Measurements from ENCODE around the gene INVS.
"Not testable (repeated sequence)": the region's sequence is repeated elsewhere in the genome, so short reads cannot be mapped to it uniquely, and the experiment has no call there.

The INVS gene

DNA sequence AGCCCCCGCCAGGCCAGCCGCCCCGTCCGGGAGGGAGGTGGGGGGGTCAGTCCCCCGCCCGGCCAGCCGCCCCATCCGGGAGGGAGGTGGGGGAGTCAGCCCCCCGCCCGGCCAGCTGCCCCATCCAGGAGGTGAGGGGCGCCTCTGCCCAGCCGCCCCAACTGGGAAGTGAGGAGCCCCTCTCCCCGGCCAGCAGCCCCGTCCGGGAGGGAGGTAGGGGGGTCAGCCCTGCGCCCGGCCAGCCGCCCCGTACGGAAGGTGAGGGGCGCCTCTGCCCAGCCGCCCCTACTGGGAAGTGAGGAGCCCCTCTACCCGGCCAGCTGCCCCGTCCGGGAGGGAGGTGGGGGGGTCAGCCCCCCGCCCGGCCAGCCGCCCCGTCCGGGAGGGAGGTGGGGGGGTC, 31.1 kb upstream of the INVS start:
- peaks cover 15% of the 10 kb centered on the region for H3K4me1 ChIP-seq (ENCODE audit: control insufficient read depth, low read depth, low read length)
- not testable (repeated sequence) for H3K4me3 ChIP-seq (ENCODE audit: low read length); H3K9me3 ChIP-seq (ENCODE audit: control insufficient read depth, low read depth, low read length)

GRCh38 chr9:100069068-100069467, 30.0 kb upstream of the INVS start:
- not testable (repeated sequence) for H3K4me3 ChIP-seq (ENCODE audit: low read length); H3K27me3 ChIP-seq (ENCODE audit: control insufficient read depth, insufficient read depth, low read length); H3K27ac ChIP-seq (ENCODE audit: low read length); H3K4me1 ChIP-seq (ENCODE audit: control insufficient read depth, low read depth, low read length); H3K9ac ChIP-seq (ENCODE audit: low read length); H3K36me3 ChIP-seq (ENCODE audit: control insufficient read depth, low read depth, low read length); H3K9me3 ChIP-seq (ENCODE audit: control insufficient read depth, low read depth, low read length)

More for the DNA sequence above, 31.1 kb upstream of the INVS start:
- not testable (repeated sequence) for H3K27me3 ChIP-seq (ENCODE audit: control insufficient read depth, insufficient read depth, low read length); H3K27ac ChIP-seq (ENCODE audit: low read length); H3K36me3 ChIP-seq (ENCODE audit: control insufficient read depth, low read depth, low read length); H3K9ac ChIP-seq (ENCODE audit: low read length)

DNA sequence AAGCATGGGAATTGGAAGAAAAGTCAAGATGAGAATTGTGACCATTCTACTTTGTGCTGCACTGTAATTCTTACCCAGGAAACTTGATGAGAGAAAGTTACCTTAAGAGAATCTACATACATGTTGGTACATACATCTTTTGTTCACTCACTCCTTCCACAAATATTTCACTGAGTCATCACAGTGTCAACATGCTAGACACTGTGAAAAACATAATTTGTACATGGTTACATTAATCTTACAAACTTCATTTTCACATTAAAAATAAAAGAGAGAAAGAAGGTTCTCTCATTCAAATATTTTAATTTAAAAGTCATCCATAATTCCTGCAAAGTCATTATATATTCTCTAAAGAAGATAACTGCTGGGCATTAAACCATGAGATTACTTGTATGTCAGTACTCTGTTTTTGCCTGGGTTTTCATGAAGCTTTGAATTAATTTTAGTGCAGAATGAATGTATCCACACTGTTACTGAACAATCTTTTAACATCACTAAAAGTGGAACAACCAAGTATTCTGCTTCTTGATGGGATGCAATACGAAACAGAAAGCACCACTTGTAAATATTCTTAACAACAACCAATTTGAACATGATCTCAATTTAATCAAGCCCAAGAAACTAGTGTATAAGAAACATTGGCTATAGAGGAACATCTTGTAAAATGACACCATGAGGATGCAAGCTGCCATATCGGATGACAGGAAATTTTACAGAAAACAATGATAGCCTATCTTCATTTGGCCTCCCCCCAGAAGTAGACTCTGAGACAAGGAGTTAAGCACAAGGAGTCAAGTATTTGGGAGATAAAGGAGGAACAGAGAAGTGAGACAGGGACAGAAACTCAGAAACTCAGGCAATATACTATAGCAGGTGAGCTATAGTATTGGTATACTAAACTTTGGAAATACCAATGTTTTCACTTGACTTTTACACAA, 28.7 kb upstream of the INVS start:
- H3K4me1 ChIP-seq (ENCODE audit: control insufficient read depth, low read depth, low read length) = no peaks in the 10 kb centered on the region
- no peaks in the 10 kb centered on the region for H3K27me3 ChIP-seq (ENCODE audit: control insufficient read depth, insufficient read depth, low read length)
- H3K36me3 ChIP-seq (ENCODE audit: control insufficient read depth, low read depth, low read length) = no peaks in the 10 kb centered on the region
- no peak overlapping the region for H3K9ac ChIP-seq (ENCODE audit: low read length)
- no peak overlapping the region for H3K27ac ChIP-seq (ENCODE audit: low read length)
- H3K9me3 ChIP-seq (ENCODE audit: control insufficient read depth, low read depth, low read length) = no peaks in the 10 kb centered on the region
- H3K4me3 ChIP-seq (ENCODE audit: low read length) = no peak overlapping the region

GRCh38 chr9:100071271-100071670, 27.8 kb upstream of the INVS start:
- H3K4me1 ChIP-seq (ENCODE audit: control insufficient read depth, low read depth, low read length) = no peaks in the 10 kb centered on the region
- no peak overlapping the region for H3K9ac ChIP-seq (ENCODE audit: low read length)
- no peak overlapping the region for H3K27ac ChIP-seq (ENCODE audit: low read length)
- no peaks in the 10 kb centered on the region for H3K9me3 ChIP-seq (ENCODE audit: control insufficient read depth, low read depth, low read length)
- no peaks in the 10 kb centered on the region for H3K36me3 ChIP-seq (ENCODE audit: control insufficient read depth, low read depth, low read length)
- H3K27me3 ChIP-seq (ENCODE audit: control insufficient read depth, insufficient read depth, low read length) = no peaks in the 10 kb centered on the region
- no peak overlapping the region for H3K4me3 ChIP-seq (ENCODE audit: low read length)

GRCh38 chr9:100072805-100073204, 26.2 kb upstream of the INVS start:
- no peaks in the 10 kb centered on the region for H3K36me3 ChIP-seq (ENCODE audit: control insufficient read depth, low read depth, low read length)
- H3K9ac ChIP-seq (ENCODE audit: low read length) = no peak overlapping the region
- H3K27ac ChIP-seq (ENCODE audit: low read length) = no peak overlapping the region
- no peaks in the 10 kb centered on the region for H3K9me3 ChIP-seq (ENCODE audit: control insufficient read depth, low read depth, low read length)
- no peak overlapping the region for H3K4me3 ChIP-seq (ENCODE audit: low read length)
- H3K4me1 ChIP-seq (ENCODE audit: control insufficient read depth, low read depth, low read length) = no peaks in the 10 kb centered on the region
- H3K27me3 ChIP-seq (ENCODE audit: control insufficient read depth, insufficient read depth, low read length) = no peaks in the 10 kb centered on the region

GRCh38 chr9:100074093-100074492, 24.9 kb upstream of the INVS start:
- Histone ChIP-seq H3K27ac (ENCODE audit: low read length) (no peak overlapping the region), H3K9me3 (ENCODE audit: control insufficient read depth, low read depth, low read length) (no peaks in the 10 kb centered on the region), H3K36me3 (ENCODE audit: control insufficient read depth, low read depth, low read length) (no peaks in the 10 kb centered on the region), H3K9ac (ENCODE audit: low read length) (no peak overlapping the region), H3K4me3 (ENCODE audit: low read length) (no peak overlapping the region), H3K4me1 (ENCODE audit: control insufficient read depth, low read depth, low read length) (no peaks in the 10 kb centered on the region), H3K27me3 (ENCODE audit: control insufficient read depth, insufficient read depth, low read length) (no peaks in the 10 kb centered on the region)

DNA sequence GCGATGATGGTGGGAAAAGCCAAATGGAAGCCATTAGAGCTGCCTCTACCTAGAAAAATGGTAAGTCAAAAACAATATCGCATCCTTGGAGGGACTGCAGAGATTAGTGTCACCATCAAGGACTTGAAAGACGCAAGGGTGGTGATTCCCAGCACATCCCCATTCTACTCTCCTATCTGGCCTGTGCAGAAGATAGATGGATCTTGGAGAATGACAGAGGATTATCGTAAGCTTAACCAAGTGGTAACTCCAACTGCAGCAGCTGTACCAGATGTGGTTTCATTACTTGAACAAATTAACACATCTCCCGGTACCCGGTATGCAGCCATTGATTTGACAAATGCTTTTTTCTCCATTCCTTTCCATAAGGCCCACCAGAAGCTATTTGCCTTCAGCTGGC, 24.1 kb upstream of the INVS start:
- Histone ChIP-seq H3K9me3 (ENCODE audit: control insufficient read depth, low read depth, low read length) (no peaks in the 10 kb centered on the region), H3K4me3 (ENCODE audit: low read length) (no peak overlapping the region), H3K36me3 (ENCODE audit: control insufficient read depth, low read depth, low read length) (no peaks in the 10 kb centered on the region), H3K27me3 (ENCODE audit: control insufficient read depth, insufficient read depth, low read length) (no peaks in the 10 kb centered on the region), H3K27ac (ENCODE audit: low read length) (no peak overlapping the region), H3K9ac (ENCODE audit: low read length) (no peak overlapping the region), H3K4me1 (ENCODE audit: control insufficient read depth, low read depth, low read length) (no peaks in the 10 kb centered on the region)

GRCh38 chr9:100076256-100076655, 22.8 kb upstream of the INVS start:
- H3K9ac ChIP-seq (ENCODE audit: low read length); H3K4me3 ChIP-seq (ENCODE audit: low read length); H3K27me3 ChIP-seq (ENCODE audit: control insufficient read depth, insufficient read depth, low read length); H3K27ac ChIP-seq (ENCODE audit: low read length); H3K36me3 ChIP-seq (ENCODE audit: control insufficient read depth, low read depth, low read length); H3K4me1 ChIP-seq (ENCODE audit: control insufficient read depth, low read depth, low read length); H3K9me3 ChIP-seq (ENCODE audit: control insufficient read depth, low read depth, low read length): not testable (repeated sequence)

GRCh38 chr9:100082782-100083181, 16.3 kb upstream of the INVS start:
- Histone ChIP-seq H3K9me3 (ENCODE audit: control insufficient read depth, low read depth, low read length) (no peaks in the 10 kb centered on the region), H3K9ac (ENCODE audit: low read length) (no peak overlapping the region), H3K27me3 (ENCODE audit: control insufficient read depth, insufficient read depth, low read length) (no peaks in the 10 kb centered on the region), H3K4me1 (ENCODE audit: control insufficient read depth, low read depth, low read length) (peaks cover 11% of the 10 kb centered on the region), H3K4me3 (ENCODE audit: low read length) (no peak overlapping the region), H3K36me3 (ENCODE audit: control insufficient read depth, low read depth, low read length) (no peaks in the 10 kb centered on the region), H3K27ac (ENCODE audit: low read length) (no peak overlapping the region)

GRCh38 chr9:100083448-100084127, 15.5 kb upstream of the INVS start:
- Histone ChIP-seq H3K27me3 (ENCODE audit: control insufficient read depth, insufficient read depth, low read length) (no peaks in the 10 kb centered on the region), H3K4me3 (ENCODE audit: low read length) (no peak overlapping the region), H3K27ac (ENCODE audit: low read length) (no peak overlapping the region), H3K9ac (ENCODE audit: low read length) (no peak overlapping the region), H3K36me3 (ENCODE audit: control insufficient read depth, low read depth, low read length) (no peaks in the 10 kb centered on the region), H3K4me1 (ENCODE audit: control insufficient read depth, low read depth, low read length) (peaks cover 11% of the 10 kb centered on the region), H3K9me3 (ENCODE audit: control insufficient read depth, low read depth, low read length) (no peaks in the 10 kb centered on the region)

DNA sequence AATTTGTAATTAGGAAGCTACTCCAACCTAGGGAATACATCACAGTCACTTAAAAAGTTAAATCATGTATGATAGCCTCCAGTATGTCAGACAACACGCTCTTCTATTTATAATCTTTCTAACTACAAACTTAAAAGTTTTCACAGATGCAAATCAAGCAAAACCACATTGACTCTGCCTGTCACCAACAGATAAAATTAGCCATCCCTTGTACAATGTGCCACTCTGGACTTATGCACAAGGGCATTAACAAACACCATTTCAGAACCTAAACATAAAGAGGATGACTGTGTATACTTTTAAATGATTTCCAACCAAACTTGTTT, 15.0 kb upstream of the INVS start:
- Histone ChIP-seq H3K9me3 (ENCODE audit: control insufficient read depth, low read depth, low read length) (no peaks in the 10 kb centered on the region), H3K4me1 (ENCODE audit: control insufficient read depth, low read depth, low read length) (peaks cover 11% of the 10 kb centered on the region), H3K9ac (ENCODE audit: low read length) (no peak overlapping the region), H3K27ac (ENCODE audit: low read length) (no peak overlapping the region), H3K27me3 (ENCODE audit: control insufficient read depth, insufficient read depth, low read length) (no peaks in the 10 kb centered on the region), H3K4me3 (ENCODE audit: low read length) (no peak overlapping the region), H3K36me3 (ENCODE audit: control insufficient read depth, low read depth, low read length) (no peaks in the 10 kb centered on the region)

- no peak overlapping the region for H3K27ac ChIP-seq (ENCODE audit: low read length)
- no peak overlapping the region for H3K9ac ChIP-seq (ENCODE audit: low read length)
Measured at GRCh38 chr9:100084734-100085133, 14.3 kb upstream of the INVS start.

More at GRCh38 chr9:100084734-100085133, 14.3 kb upstream of the INVS start:
- Histone ChIP-seq H3K9me3 (ENCODE audit: control insufficient read depth, low read depth, low read length) (no peaks in the 10 kb centered on the region), H3K27me3 (ENCODE audit: control insufficient read depth, insufficient read depth, low read length) (no peaks in the 10 kb centered on the region), H3K4me3 (ENCODE audit: low read length) (no peak overlapping the region), H3K4me1 (ENCODE audit: control insufficient read depth, low read depth, low read length) (peaks cover 11% of the 10 kb centered on the region), H3K36me3 (ENCODE audit: control insufficient read depth, low read depth, low read length) (no peaks in the 10 kb centered on the region)

Measured in iPS-18a (cell line).